ENCODE data around the gene DPF3. TPM values are rescaled to one million over a fixed set of nuclear protein-coding genes. Genes with fewer than 3 reads are reported as not detected.

The DPF3 gene
- total and polyA plus RNA-seq, 2 experiments from 2014 or later = 6.8 to 7.9 TPM

DNA sequence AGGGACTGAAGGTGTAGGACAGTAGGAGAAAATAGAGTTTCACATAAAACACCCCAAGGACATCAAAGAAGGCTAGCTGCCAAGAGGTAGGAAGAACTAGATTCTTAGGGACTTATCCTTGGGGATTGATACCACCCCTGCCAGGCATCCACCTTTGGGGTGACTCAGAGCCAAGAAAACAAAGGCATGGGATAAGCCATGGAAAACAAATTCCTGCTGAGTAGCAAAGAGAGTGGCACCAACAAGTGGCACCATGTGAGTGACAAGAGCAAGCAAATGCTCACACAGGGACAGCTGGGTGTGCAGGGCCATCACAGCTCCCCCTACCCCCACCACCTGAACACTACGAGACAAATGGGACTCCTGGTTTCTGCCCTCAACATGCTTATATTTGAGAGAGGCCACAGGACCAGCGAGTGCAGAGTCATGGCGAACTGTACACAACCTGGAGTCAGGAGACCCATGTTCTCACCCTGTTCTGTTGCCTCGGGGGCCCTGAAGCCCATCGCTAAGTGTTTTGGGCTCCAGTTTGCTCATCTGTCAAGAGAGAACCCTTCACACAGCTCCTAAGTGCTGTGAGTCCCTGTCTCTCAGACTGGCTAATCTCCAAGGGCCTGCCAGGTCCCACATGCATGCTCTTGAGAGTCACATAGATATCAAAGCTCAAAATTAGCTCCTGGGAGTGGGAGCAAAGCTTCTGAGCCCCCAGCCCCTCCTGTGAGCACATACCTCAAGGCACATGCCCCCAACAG lies 91.9 kb downstream of the DPF3 start:
- H3K9ac ChIP-seq = no peak overlapping the region
- WGBS, 2 experiments (ENCODE audit: low coverage in 1 of 2, low lambda C conversion rate in 2 of 2, missing lambda C conversion rate in 2 of 2) = 60 to 79% methylated on average over 5 of the region's 5 CpGs

GRCh38 chr14:72801381-72801812 lies 92.5 kb downstream of the DPF3 start:
- in situ Hi-C loops (cut with MboI) = no loop called here
- no peak overlapping the region for H3K4me3 ChIP-seq

More for the DNA sequence above, 91.9 kb downstream of the DPF3 start:
- no peaks in the 10 kb centered on the region for H3K9me3 ChIP-seq (ENCODE audit: low read depth)
- no peak overlapping the region for H3K4me3 ChIP-seq
- peak overlapping the region; percentile 1 for H3K4me2 ChIP-seq (ENCODE audit: unreplicated experiment)
- H4K20me1 ChIP-seq (ENCODE audit: insufficient read depth) = no peaks in the 10 kb centered on the region
- TF ChIP-seq EZH2 (IDR thresholded peaks at IDR 0.05; ENCODE audit: insufficient read depth, poor library complexity, severe bottlenecking) (no peak), EZH2phosphoT487 (IDR thresholded peaks at IDR 0.05; ENCODE audit: insufficient read depth, low read depth) (no peak)
- DNase-seq = no peak
- peaks cover 18% of the 10 kb centered on the region for H3K4me1 ChIP-seq (ENCODE audit: insufficient read depth)
- no peaks in the 10 kb centered on the region for H3K36me3 ChIP-seq (ENCODE audit: low read depth)
- H3K9me2 ChIP-seq (ENCODE audit: insufficient read depth) = no peaks in the 10 kb centered on the region
- in situ Hi-C loops (cut with MboI) = no loop called here
- H2AFZ ChIP-seq = no peak overlapping the region
- H3F3A ChIP-seq (ENCODE audit: insufficient read depth) = peaks cover 32% of the 10 kb centered on the region
- peak overlapping the region; percentile 82 for H3K27ac ChIP-seq
- H3K79me2 ChIP-seq (ENCODE audit: insufficient read depth) = peaks cover 68% of the 10 kb centered on the region
- no peaks in the 10 kb centered on the region for H3K27me3 ChIP-seq (replicated peaks; ENCODE audit: insufficient read depth)

DNA sequence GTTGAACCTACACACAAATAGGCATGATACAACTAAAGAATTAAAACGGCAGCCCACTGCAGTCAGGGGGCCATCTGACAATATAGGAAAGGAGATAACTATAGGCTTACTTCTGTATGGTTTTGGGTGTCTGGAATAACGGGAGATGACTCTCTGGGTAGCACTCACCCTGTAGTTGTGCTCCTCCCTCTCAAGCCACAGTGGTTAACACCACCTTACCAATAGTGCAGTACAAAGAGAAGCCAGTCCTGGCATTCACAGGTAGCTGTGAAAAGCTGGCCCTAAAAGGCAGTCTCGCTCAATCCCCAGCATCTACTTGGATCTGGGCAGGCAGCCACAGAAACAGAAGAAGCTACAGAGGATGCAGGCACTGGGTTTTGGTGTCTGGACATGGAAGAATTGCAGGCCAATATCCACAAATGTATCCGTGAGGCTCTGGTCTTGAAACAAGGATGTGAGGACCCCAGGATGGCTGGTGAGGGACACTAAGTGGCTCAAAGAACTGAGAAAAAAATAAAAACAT lies 93.0 kb downstream of the DPF3 start:
- Histone ChIP-seq H3K27me3 (replicated peaks; ENCODE audit: insufficient read depth) (no peaks in the 10 kb centered on the region), H3K4me3 (no peak overlapping the region), H3K9me2 (ENCODE audit: insufficient read depth) (no peaks in the 10 kb centered on the region), H3K4me1 (ENCODE audit: insufficient read depth) (peaks cover 18% of the 10 kb centered on the region), H3F3A (ENCODE audit: insufficient read depth) (peaks cover 28% of the 10 kb centered on the region), H3K9me3 (ENCODE audit: low read depth) (no peaks in the 10 kb centered on the region), H3K4me2 (ENCODE audit: unreplicated experiment) (peak overlapping the region; percentile 10), H3K9ac (peak overlapping the region; percentile 44; the same call in 1 of the 2 replicates), H4K20me1 (ENCODE audit: insufficient read depth) (no peaks in the 10 kb centered on the region), H2AFZ (no peak overlapping the region), H3K27ac (peak overlapping the region; percentile 82), H3K79me2 (ENCODE audit: insufficient read depth) (peaks cover 68% of the 10 kb centered on the region), H3K36me3 (ENCODE audit: low read depth) (no peaks in the 10 kb centered on the region)
- no peak for TF ChIP-seq EZH2 (IDR thresholded peaks at IDR 0.05; ENCODE audit: insufficient read depth, poor library complexity, severe bottlenecking)
- TF ChIP-seq EZH2phosphoT487 (IDR thresholded peaks at IDR 0.05; ENCODE audit: insufficient read depth, low read depth) = no peak
- in situ Hi-C loops (cut with MboI) = no loop called here
- 34 to 36% methylated on average over 4 of the region's 4 CpGs for WGBS, 2 experiments (ENCODE audit: low coverage in 1 of 2, low lambda C conversion rate in 2 of 2, missing lambda C conversion rate in 2 of 2)
- no peak for DNase-seq

More at GRCh38 chr14:72801381-72801812, 92.5 kb downstream of the DPF3 start:
- peak overlapping the region; percentile 82 for H3K27ac ChIP-seq
- H2AFZ ChIP-seq = no peak overlapping the region
- peaks cover 68% of the 10 kb centered on the region for H3K79me2 ChIP-seq (ENCODE audit: insufficient read depth)
- H3K9me2 ChIP-seq (ENCODE audit: insufficient read depth) = no peaks in the 10 kb centered on the region
- no peak for TF ChIP-seq EZH2phosphoT487 (IDR thresholded peaks at IDR 0.05; ENCODE audit: insufficient read depth, low read depth)
- TF ChIP-seq EZH2 (IDR thresholded peaks at IDR 0.05; ENCODE audit: insufficient read depth, poor library complexity, severe bottlenecking) = no peak
- H4K20me1 ChIP-seq (ENCODE audit: insufficient read depth) = no peaks in the 10 kb centered on the region
- DNase-seq = peak; percentile 95
- H3K36me3 ChIP-seq (ENCODE audit: low read depth) = no peaks in the 10 kb centered on the region
- 38 to 45% methylated on average over 4 of the region's 4 CpGs for WGBS, 2 experiments (ENCODE audit: low coverage in 1 of 2, low lambda C conversion rate in 2 of 2, missing lambda C conversion rate in 2 of 2)
- H3K27me3 ChIP-seq (replicated peaks; ENCODE audit: insufficient read depth) = no peaks in the 10 kb centered on the region
- H3K4me1 ChIP-seq (ENCODE audit: insufficient read depth) = peaks cover 18% of the 10 kb centered on the region
- H3K9me3 ChIP-seq (ENCODE audit: low read depth) = no peaks in the 10 kb centered on the region
- peak overlapping the region; percentile 10 for H3K4me2 ChIP-seq (ENCODE audit: unreplicated experiment)
- H3K9ac ChIP-seq = no peak overlapping the region
- H3F3A ChIP-seq (ENCODE audit: insufficient read depth) = peaks cover 31% of the 10 kb centered on the region

- H3K36me3 ChIP-seq (ENCODE audit: low read depth) = no peaks in the 10 kb centered on the region
- H3K9ac ChIP-seq = no peak overlapping the region
- peaks cover 28% of the 10 kb centered on the region for H3F3A ChIP-seq (ENCODE audit: insufficient read depth)
- 76 to 92% methylated on average over 2 of the region's 2 CpGs for WGBS, 2 experiments (ENCODE audit: low coverage in 1 of 2, low lambda C conversion rate in 2 of 2, missing lambda C conversion rate in 2 of 2)
- DNase-seq = no peak
- no peak overlapping the region for H3K4me2 ChIP-seq (ENCODE audit: unreplicated experiment)
- H3K79me2 ChIP-seq (ENCODE audit: insufficient read depth) = peaks cover 70% of the 10 kb centered on the region
- no peaks in the 10 kb centered on the region for H3K9me2 ChIP-seq (ENCODE audit: insufficient read depth)
- H3K4me3 ChIP-seq = no peak overlapping the region
- H3K4me1 ChIP-seq (ENCODE audit: insufficient read depth) = peaks cover 18% of the 10 kb centered on the region
- H2AFZ ChIP-seq = no peak overlapping the region
- in situ Hi-C loops (cut with MboI) = no loop called here
- H3K27ac ChIP-seq = no peak overlapping the region
- H3K9me3 ChIP-seq (ENCODE audit: low read depth) = no peaks in the 10 kb centered on the region
- TF ChIP-seq EZH2 (IDR thresholded peaks at IDR 0.05; ENCODE audit: insufficient read depth, poor library complexity, severe bottlenecking) (no peak), EZH2phosphoT487 (IDR thresholded peaks at IDR 0.05; ENCODE audit: insufficient read depth, low read depth) (no peak)
- no peaks in the 10 kb centered on the region for H4K20me1 ChIP-seq (ENCODE audit: insufficient read depth)
- no peaks in the 10 kb centered on the region for H3K27me3 ChIP-seq (replicated peaks; ENCODE audit: insufficient read depth)
Observed at GRCh38 chr14:72800296-72800695, 93.6 kb downstream of the DPF3 start.

Data from GM23248 (cell line).